ENCODE results near the gene PSMC1.
"Not testable (repeated sequence)": the region's sequence is repeated elsewhere in the genome, so short reads cannot be mapped to it uniquely, and the experiment has no call there.

The PSMC1 gene

DNA sequence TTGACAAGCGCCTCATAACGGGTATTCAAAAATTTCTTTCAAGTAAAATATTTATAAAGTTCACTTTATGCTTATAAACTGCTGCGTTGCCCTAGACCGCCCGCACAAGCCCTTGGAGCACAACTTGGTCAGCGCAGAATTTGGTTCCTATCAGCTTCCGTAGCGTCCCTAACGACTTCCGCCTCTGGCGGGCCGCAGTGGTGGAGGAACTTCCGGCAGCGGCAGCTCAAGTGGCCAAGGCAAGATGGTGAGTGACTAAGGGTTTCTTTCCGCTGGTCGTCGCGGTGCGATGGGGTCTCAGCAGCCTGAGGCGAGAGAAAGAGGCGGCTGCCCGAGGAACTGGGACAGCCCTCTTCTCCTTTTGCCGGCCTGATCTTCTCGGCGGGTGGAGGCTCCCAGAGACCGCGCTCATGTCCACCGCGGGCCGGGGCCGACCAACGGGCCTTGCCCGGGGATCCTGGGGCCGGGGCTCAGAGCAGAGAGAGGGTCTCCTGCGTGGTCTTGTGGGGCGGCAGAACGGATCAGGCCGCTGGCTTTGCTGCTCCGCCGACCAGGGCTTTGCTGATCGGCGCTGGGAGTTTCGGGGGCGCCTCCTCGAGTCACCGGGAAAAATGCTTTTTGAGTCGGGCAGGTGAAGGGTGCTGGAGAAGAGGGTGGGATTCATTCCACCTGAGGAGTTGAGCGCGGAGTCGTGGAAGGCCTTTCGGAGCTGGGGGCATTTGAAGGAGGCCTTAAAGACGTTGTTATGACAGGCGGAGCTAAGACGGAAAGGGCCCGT, at the start of gene PSMC1:
Gene PSMC1, plus strand, starts transcription at position 200 of the 778 bp plus-strand sequence. Its CDS starts 45 bp downstream, at position 245.
- DNase-seq, result peak; percentile 92

DNA sequence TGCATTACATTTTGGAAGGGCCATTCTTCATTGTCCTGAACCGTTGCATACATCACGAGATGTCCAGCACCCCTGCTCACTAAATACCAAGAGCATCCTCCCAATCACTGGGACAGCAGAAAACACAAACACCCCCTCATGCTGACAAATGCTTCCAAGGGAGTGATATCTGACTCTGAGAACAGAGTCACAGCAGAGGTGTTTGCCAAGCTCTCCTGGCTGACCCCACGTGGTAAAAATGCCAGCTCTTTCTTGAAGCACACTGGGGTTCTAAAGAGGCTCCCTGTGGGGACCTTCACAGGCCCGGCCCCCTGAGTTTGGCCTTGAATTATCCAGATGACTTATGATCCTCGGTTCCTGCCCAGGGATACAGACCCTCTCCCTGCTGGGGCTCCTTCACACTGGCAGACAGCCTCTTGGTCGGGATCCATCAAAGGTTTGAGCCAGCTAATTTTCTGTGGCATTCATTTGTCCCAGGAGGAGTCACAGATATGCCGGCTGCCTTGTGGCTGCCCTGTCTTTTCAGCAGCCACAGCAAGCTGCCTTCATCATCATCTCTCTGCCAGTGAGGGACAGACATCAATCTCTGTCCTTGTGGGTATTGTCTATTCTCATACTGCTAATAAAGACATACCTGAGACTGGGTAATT, 43.1 kb upstream of the PSMC1 start:
- DNase-seq, result no peak

DNA sequence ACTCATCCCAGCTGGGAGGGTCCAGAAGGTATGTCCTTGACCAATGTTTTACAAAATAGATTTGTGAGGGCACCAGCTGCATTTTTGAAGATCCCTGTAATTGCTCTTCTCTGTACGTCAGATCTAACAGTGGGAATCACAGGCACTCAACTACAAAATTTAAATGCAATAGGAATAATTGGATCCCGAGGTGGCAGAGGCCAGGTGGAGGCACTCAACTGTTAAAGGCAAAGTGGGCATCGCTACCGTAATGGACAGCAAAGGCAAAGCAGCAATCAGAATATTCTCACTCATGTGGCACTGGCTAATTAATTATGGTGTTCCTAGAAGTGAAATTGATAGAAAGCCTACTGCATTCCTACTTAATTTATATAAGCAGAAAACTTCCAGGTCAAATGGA, 27.9 kb upstream of the PSMC1 start:
- DNase-seq, result no peak

DNA sequence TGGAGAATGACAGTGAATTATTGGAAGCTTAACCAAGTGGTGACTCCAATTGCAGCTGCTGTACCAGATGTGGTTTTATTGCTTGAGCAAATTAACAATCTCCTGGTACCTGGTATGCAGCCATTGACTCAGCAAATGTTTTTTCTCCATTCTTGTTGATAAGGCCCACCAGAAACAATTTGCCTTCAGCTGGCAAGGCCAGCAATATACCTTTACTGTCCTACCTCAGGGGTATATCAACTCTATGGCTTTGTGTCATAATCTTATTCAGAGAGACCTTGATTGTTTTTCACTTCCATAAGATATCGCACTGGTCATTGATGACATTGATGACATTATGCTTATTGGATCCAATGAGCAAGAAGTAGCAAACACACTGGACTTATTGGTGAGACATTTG, 26.4 kb upstream of the PSMC1 start:
- DNase-seq, result not testable (repeated sequence)

DNA sequence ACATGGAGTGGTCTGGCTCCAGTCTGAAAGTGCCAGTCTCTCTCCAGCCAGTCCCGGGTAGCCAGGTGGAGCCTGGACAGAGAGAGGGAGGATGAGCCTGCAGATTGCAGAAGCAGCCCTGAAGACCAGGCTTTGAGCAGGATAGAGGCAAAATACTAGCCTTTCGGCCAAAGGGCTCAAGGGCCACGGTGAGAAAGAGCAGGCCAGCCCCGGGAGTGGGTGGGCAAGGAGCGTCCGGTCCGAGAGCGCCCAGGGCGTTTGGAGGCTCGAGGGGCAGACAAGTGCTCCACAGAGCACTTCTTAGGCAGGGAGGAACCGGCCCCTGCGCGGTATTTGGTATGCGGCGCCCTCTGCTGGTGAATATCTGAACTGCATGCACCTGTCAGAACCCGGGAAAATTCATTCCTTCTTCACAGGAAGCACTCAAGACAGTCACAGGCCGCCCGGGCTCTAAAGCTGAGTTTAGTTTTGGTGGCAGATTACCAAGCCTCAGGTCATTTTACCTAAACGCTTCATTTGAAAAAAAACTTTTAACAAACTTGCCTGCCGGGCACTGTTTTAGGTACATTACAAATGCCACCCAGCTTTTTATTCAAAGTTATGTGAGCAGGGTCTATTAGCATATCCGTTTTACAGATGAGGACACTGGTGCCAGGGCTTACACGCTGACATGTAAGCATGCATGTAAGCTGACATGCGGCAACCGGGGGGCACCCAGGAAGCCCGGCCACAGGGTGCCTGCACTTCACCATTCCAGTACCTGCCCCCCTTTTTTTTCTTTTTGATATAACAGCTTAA, 21.0 kb upstream of the PSMC1 start:
- DNase-seq, result peak; percentile 28

DNA sequence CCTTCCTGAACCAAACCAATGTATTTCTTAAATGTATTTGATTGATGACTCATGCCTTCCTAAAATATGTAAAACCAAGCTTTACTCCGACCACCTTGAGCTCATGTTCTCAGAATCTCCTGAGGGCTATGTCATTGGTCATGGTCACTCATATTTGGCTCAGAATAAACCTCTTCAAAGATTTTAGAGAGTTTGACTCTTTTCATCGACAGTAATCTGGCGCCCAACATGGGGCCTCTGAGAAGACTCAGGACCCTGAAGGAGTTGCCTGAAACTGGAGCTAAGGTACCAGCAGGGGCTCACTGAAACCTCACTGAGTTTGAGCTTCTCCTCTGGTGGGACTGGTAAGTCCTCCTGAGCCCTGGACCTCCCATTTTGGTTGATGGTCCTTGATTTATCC, 17.2 kb upstream of the PSMC1 start:
- DNase-seq, result peak; percentile 2

DNA sequence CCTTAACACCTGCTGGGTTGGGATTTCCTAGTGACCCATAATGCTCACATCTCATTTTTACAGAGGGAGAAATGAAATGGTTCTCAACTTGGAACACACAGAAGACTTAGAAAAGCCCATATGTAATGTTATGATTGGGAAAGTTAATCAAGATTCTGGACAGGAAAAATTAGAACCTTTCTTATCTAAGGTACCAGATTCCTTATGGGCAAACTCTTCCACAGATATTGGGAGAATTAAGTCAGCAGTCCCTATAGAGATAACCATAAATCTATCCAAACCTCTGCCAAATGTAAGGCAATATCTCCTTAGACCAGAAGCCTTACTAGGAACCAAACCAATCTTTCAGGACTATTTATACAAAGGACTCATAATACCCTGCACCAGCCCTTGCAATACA, 13.9 kb upstream of the PSMC1 start:
- DNase-seq, result no peak

DNA sequence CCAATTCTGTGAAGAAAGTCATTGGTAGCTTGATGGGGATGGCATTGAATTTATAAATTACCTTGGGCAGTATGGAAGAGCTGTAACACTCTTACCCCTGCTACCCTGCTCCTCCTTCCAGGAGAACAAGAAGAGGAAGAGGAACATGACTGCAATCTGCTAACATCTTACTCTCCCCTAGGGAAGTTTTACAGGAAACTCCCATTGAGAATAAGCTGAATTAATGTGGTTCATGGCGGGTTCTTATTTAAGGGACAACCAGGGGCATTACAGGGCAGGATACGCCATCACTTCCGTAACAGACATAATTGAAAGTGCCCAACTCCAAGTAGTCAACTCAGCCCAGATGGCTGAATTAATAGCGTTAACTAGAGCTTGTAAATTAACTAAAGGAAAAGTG, 9.4 kb upstream of the PSMC1 start:
- no peak for DNase-seq

DNA sequence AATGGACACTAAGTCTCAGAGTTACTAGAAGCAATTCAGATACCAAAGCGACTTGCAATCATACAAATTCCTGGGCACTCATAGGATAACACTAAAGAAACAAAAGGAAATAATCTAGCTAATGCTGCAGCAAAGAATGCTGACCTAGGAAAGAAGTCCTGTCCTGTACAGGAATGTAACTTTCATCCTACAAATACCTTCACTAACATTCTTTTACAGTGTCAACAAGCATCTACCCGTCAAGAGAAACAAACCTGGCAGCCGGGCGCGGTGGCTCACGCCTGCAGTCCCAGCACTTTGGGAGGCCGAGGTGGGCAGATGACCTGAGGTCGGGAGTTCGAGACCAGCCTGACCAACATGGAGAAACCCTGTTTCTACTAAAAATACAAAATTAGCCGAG, 8.9 kb upstream of the PSMC1 start:
- not testable (repeated sequence) for DNase-seq

DNA sequence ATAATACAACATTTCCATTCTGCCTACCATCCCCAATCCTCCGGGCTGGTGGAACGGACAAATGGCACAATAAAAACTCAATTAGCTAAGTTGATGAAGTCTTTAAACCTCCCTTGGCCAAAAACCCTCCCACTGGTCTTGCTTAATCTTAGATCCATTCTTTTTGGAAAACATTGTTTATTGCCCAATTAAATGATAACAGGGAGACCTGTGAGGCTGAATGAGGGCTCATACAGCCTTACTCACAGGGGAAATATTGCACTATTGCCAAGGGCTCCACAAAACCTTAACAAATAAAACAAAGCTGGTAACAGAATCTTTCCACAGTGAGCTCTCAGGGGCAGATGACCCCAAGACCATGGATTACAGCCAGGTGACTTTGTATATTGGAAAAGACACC, 7.8 kb upstream of the PSMC1 start:
- no peak for DNase-seq

DNA sequence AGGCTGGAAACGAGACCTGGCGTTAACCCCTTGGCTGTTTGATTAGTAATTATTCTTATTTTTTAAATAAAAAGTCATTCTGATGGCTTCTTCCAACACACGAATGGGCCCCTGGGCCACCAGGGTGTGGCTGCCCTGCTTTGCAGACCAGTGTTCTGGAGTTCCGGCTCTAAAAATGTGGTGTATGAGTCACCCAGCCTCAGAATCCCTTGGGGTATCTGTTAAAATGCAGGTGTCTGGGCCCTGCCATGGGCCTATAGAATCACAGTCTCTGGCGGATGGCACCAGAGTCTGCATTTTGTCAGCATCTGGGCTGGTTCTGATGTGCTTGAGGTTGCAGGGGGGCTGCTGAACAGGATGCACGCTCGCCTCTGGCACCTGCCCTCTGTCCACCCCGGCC, 2.5 kb upstream of the PSMC1 start:
- no peak for DNase-seq

DNA sequence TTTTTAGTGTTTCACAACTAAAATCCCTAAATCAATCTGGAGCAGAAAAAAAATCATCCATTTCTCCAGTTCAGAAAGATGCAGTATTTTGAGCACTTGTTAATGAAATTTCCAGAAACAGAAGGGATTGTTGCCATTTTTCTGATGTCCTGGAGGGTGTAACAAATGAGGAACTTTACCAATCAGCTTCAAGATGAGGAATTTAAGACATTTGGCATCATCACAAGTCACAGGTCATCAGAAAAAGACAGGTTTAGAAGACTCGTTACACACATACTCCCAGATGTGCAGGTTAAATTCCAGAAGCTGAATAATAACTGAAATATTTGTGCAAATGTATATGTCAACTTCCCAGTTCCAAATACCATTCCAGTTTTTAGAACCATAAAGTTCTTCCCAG, 482 bp upstream of the PSMC1 start:
- DNase-seq, result no peak

DNA sequence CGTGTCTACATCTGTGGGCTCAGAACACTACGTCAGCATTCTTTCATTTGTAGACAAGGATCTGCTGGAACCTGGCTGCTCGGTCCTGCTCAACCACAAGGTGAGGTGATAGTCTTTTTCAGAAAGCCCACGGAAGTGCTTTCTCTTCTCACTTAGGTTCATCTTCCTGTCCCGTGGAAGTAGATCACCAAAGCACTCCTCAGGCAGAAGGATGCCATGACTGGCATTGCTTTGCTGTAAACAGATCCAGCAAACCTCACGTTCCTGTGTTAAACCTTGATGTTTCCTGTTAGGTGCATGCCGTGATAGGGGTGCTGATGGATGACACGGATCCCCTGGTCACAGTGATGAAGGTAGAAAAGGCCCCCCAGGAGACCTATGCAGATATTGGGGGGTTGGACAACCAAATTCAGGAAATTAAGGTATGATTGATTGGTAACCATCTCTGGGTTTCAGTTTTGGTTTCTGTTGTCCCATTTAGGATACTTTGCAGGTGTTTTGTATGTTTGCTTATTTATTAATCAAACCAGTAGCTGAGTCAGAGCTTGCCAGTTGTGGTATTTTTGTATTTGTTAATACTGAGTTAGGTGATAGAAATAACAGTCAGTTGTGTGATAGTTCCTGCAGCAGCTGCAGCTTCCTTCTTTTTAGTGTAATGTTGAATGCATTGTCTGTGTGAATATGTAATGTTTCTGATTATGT, 7.5 kb downstream of the PSMC1 start:
- DNase-seq, result no peak

DNA sequence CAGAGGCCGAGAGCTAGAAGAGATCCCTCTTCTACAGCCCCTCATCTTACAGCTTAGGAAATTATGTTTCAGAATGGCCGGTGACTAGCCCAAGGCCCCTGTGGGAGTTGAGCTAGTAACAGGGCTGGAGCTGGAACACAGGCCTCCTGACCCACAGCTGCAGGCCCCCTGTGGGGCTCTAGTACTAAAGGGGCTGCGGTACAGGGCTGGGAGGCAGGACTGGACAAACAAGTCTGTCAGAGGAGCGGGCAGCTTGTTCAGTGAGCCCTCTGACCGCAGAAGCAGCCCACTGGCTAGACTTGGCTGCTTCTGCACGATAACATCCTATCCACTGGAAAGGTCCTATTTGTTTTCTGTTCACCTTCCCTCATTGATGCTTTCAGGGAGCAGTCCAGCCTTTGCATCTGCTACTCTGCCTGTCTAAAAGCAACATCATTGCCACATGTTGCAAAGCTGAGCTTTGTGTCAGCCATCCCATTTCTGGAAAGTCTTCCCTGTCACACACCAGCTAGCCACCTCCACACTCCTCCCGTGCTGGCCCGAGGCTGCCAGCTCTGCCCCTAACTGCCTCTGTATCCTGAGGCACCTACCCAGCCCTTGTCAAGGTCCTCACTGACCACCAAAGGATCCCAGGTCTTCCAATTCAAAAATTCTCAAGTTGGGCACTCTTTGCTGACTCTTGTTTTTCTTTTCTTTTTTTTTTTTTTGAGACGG, 10.2 kb downstream of the PSMC1 start:
- DNase-seq, result no peak

DNA sequence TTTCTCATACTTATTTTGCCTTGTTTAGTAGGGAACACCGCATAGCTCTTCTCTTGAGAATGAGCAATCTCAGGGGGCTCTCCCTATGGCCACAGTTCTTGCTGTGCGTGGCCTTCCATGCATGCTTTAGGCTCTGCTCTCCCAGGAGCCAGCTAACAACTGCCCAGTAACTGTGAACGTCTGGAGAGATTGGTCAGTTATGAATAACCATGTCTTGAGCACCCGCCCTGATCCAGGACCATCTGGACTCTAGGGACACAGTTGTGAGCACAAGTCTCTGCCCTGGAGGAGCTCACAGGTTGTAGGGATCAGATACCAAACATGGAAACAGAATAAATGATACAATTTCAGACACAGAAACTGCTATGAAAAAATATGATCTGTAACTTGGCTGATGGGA, 12.1 kb downstream of the PSMC1 start:
- DNase-seq, result no peak

DNA sequence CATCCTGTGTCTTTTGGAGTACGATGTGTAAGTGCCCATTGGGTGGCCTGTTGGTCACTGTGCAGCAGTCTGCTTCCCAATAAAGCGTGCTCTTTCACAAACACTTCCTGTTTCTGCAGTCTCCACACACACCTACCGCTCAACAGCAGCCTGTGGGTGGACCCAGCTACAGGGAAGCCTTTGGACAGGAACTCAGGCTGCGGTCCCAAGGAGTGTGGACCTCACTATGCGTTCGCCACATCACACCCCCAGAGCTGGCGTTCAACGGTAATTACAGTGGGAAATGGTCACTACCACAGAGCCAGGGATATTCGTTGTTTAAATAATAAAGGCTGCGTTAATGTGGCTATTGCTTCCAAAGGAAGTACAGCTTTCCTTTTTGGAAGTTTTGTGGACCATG, 16.2 kb downstream of the PSMC1 start:
- DNase-seq, result no peak

DNA sequence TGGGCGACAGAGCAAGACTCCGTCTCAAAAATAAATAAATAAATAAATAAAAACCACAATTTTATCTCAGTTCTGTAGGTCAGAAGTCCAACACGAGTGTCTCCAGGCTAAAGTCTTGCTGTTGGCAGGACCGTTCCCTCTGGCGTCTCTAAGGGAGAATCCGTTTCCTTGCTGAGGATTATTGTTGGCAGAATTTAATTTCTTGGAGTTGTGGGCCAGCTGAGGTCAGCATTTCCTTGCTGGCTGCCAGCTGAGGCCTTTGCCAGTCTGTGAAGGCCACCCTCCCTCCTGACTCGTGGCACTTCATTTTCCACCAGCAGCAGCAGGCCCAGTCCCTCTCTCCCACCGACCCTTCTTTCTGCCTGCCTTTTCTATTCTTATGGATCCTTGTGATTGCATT, 17.2 kb downstream of the PSMC1 start:
- no peak for DNase-seq

DNA sequence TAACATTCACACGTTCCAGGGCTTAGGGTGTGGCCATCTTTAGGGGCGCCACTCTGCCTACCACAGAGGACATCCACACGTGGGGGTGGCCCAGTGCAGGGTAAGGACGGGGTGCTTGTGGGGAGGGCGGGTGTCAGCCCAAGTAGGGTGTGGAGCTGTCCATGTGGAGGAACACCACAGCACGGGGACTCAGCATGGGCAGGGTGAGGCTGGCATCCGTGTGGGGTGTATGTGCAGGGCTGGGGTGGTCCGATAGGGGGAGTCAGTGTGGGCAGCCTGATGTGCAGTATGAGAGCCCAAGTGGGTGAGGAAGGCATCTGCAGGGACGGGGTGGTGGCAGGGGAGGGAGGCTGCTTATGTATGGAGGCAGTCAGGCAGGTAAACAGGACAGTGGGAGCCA, 17.7 kb downstream of the PSMC1 start:
- no peak for DNase-seq

DNA sequence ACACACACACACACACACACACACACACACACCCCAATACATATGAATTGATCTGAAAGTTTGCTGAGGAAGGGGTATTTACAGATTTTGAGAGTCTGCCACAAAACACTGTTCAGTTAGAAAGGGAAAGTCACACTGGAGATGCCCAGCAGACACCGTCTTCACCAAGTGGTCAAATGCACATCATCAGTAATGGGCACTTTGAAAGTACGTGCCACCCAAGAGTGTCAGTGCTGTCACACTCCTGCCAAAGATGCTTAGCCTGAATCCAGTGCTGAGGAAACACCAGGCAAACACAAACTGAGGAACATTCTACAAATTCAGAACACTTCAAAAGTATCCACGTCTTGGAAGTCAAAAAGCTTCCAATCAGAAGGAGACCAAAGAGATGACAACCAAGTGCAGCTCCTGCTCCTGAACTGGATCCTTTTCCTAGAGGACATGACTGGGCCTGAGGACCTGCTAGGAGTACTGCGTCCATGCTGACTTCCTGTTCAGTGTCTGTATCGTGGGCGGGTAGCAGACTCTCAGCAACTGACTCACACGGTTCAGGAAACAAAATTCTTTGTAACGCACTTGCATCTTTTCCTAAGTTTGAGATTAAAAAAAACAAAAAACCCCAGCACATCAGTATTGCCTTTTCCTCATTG, 18.6 kb downstream of the PSMC1 start:
- DNase-seq, result peak; percentile 47

DNA sequence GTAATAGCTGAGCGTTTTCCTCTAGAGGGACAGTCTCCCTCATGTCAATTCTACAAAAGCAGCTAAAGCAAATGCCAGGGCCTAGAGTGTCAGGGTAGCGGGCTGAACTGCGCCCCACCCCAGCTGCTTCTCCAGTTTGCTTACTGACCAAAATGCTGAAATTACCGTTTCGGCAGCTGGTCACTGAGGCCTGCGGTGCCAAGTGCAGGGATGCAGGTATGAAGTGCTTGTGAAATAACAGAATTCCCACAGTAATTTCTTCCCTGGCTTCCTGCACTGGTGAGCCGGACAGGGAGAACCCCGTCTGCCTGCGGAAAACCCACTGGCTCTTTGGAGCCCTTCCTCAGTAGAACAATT, 19.1 kb downstream of the PSMC1 start:
- no peak for DNase-seq

DNA sequence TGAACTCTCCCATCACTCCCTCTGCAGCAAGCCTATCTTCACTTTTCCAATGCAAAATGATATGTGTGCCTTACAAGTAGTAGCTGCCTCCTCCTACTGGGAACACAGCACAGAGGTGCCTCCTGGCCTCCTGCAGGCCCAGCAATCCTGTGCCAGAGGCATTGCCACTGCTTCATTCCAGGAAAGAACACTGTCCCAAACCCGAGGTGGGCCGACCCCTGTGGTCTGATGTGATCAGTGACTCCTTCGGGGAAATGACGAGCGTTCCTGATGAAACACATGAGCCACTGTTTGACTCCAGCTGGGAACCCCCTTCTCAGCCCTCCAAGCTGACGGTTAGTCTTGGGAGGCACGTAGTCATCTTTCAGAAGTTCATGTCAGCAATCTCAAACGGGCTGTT, 19.5 kb downstream of the PSMC1 start:
- peak; percentile 39 for DNase-seq
